Fibroblast of lung (primary cell): Measurements from ENCODE around the gene IRF2BPL. TPM values are rescaled to one million over a fixed set of nuclear protein-coding genes. Genes with fewer than 3 reads are reported as not detected.

Source experiments
- DNase-seq, 2 donors: peaks; one replicate each; pipeline versions ENCODE4 v3.0.0 to v3.0.0-alpha.2; 2010; ENCODE audit warnings: low read depth in 2 of 2
- H2AFZ ChIP-seq: 2 replicates; pipeline ENCODE4 v1.5.1; 2012; ENCODE audit warnings: low read length, control low read depth, inconsistent platforms
- H3K27ac ChIP-seq: 2 replicates; pipeline ENCODE4 v1.5.1; 2011; ENCODE audit warnings: low read length, control low read depth; ENCODE audit not compliant: insufficient read depth
- H3K27me3 ChIP-seq: 2 replicates; pipeline ENCODE4 v1.5.1; 2011; ENCODE audit warnings: mild to moderate bottlenecking, low read length; ENCODE audit not compliant: control insufficient read depth, insufficient read depth
- H3K36me3 ChIP-seq: 2 replicates; pipeline ENCODE4 v1.5.1; 2011; ENCODE audit warnings: low read length; ENCODE audit not compliant: control insufficient read depth, insufficient read depth
- H3K4me1 ChIP-seq: 2 replicates; pipeline ENCODE4 v1.5.1; 2011; ENCODE audit warnings: low read length; ENCODE audit not compliant: control insufficient read depth, insufficient read depth; ENCODE audit errors: extremely low read depth
- H3K4me2 ChIP-seq: 2 replicates; pipeline ENCODE4 v1.5.1; 2011; ENCODE audit warnings: low read length, control low read depth; ENCODE audit not compliant: insufficient read depth; ENCODE audit errors: extremely low read depth
- H3K4me3 ChIP-seq, 4 experiments: fragments of 200-600 bp in 1 of 4; sonication (generic) in 1 of 4; replicated peaks in 1 of 4; 2 replicates each; pipeline ENCODE4 v1.5.1; 2011 to 2016; ENCODE audit warnings: low read length in 4 of 4, low read depth in 3 of 4, mild to moderate bottlenecking in 3 of 4, control low read depth in 2 of 4, inconsistent platforms in 1 of 4, mixed read lengths in 1 of 4; ENCODE audit not compliant: insufficient read depth in 1 of 4; ENCODE audit errors: control extremely low read depth in 1 of 4
- H3K79me2 ChIP-seq: 2 replicates; pipeline ENCODE4 v1.5.1; 2012; ENCODE audit warnings: mild to moderate bottlenecking, low read length, inconsistent platforms; ENCODE audit not compliant: control insufficient read depth, insufficient read depth
- H3K9ac ChIP-seq: 2 replicates; pipeline ENCODE4 v1.5.1; 2011; ENCODE audit warnings: mild to moderate bottlenecking, low read length, control low read depth; ENCODE audit not compliant: insufficient read depth
- H3K9me3 ChIP-seq: 2 replicates; pipeline ENCODE4 v1.5.1; 2012; ENCODE audit warnings: low read depth, low read length; ENCODE audit not compliant: control insufficient read depth, insufficient read depth
- H4K20me1 ChIP-seq: 2 replicates; pipeline ENCODE4 v1.5.1; 2011; ENCODE audit warnings: low read length; ENCODE audit not compliant: control insufficient read depth, insufficient read depth; ENCODE audit errors: extremely low read depth
- CTCF ChIP-seq, 2 donors: IDR thresholded peaks in 1 of 2; conservative IDR thresholded peaks in 1 of 2; 1 replicate in 1 of 2; 2 replicates in 1 of 2; pipeline ENCODE4 v1.5.1; 2011 to 2012; ENCODE audit warnings: low read length in 2 of 2, control low read depth in 1 of 2, inconsistent platforms in 1 of 2, low read depth in 1 of 2, mild to moderate bottlenecking in 1 of 2
- EZH2 ChIP-seq: IDR thresholded peaks from 2 replicates; pipeline ENCODE4 v1.5.1; 2012; ENCODE audit warnings: low read length, control low read depth, mild to moderate bottlenecking; ENCODE audit errors: missing control alignments
- polyA plus RNA-seq, 2 donors: library from polyadenylated mRNA; depleted of rRNA in 1 of 2; stranded (reverse) in 1 of 2; unstranded in 1 of 2; fragments of >200 nt; gene quantifications; 2 replicates each; pipeline ENCODE4 v1.2.1, GENCODE V29; 2011 to 2012; ENCODE audit warnings: missing spikeins in 1 of 2
- total RNA-seq: library from RNA; depleted of rRNA; stranded (reverse); fragments of >200 nt; gene quantifications from 2 replicates; pipeline ENCODE4 v1.2.1, GENCODE V29; 2014

Gene IRF2BPL
- total and polyA plus RNA-seq, 2 donors (not counting 1 experiment from before 2014, with no cell fraction given): 9.8 to 45.9 TPM

- Histone ChIP-seq H3K9ac (no peak overlapping the region), H3K4me2 (no peak overlapping the region), H3K9me3 (no peaks in the 10 kb centered on the region), H2AFZ (no peak overlapping the region), H3K27me3 (no peaks in the 10 kb centered on the region), H3K36me3 (no peaks in the 10 kb centered on the region), H3K27ac (no peak overlapping the region), H3K79me2 (peaks cover 5% of the 10 kb centered on the region), H3K4me3 (no peak overlapping the region), H4K20me1 (no peaks in the 10 kb centered on the region), H3K4me1 (peaks cover 10% of the 10 kb centered on the region)
- DNase-seq: no peak
- TF ChIP-seq CTCF (conservative IDR thresholded peaks at IDR 0.05 in 1 of 2, IDR thresholded peaks at IDR 0.05 in 1 of 2; ENCODE audit: low read depth in 1 of 2, low read length in 2 of 2) (no peak), EZH2 (no peak)
Measured at GRCh38 chr14:77018785-77019184, 9.7 kb downstream of the IRF2BPL start.

GRCh38 chr14:77017666-77018065 is 10.8 kb downstream of the IRF2BPL start:
- Histone ChIP-seq H3K27ac (no peak overlapping the region), H4K20me1 (no peaks in the 10 kb centered on the region), H3K4me2 (no peak overlapping the region), H3K4me1 (peaks cover under 1% of the 10 kb centered on the region), H3K9me3 (no peaks in the 10 kb centered on the region), H3K27me3 (no peaks in the 10 kb centered on the region), H2AFZ (no peak overlapping the region), H3K9ac (no peak overlapping the region), H3K4me3 (no peak overlapping the region), H3K36me3 (no peaks in the 10 kb centered on the region), H3K79me2 (no peaks in the 10 kb centered on the region)
- no peak for DNase-seq
- TF ChIP-seq CTCF (conservative IDR thresholded peaks at IDR 0.05 in 1 of 2, IDR thresholded peaks at IDR 0.05 in 1 of 2; ENCODE audit: low read depth in 1 of 2, low read length in 2 of 2): no peak

- H2AFZ ChIP-seq: no peak overlapping the region
- DNase-seq: no peak
- H3K4me2 ChIP-seq: no peak overlapping the region
- no peaks in the 10 kb centered on the region for H4K20me1 ChIP-seq
- TF ChIP-seq CTCF (conservative IDR thresholded peaks at IDR 0.05 in 1 of 2, IDR thresholded peaks at IDR 0.05 in 1 of 2; ENCODE audit: low read depth in 1 of 2, low read length in 2 of 2) (no peak), EZH2 (no peak)
- no peaks in the 10 kb centered on the region for H3K4me1 ChIP-seq
- no peaks in the 10 kb centered on the region for H3K9me3 ChIP-seq
- no peaks in the 10 kb centered on the region for H3K79me2 ChIP-seq
- no peak overlapping the region for H3K27ac ChIP-seq
- no peak overlapping the region for H3K4me3 ChIP-seq
- H3K36me3 ChIP-seq: no peaks in the 10 kb centered on the region
- H3K27me3 ChIP-seq: peaks cover 9% of the 10 kb centered on the region
- H3K9ac ChIP-seq: no peak overlapping the region
Measured at GRCh38 chr14:77014734-77015133, 13.8 kb downstream of the IRF2BPL start.
